ENCODE results near the gene TGFBI.

The TGFBI gene

DNA sequence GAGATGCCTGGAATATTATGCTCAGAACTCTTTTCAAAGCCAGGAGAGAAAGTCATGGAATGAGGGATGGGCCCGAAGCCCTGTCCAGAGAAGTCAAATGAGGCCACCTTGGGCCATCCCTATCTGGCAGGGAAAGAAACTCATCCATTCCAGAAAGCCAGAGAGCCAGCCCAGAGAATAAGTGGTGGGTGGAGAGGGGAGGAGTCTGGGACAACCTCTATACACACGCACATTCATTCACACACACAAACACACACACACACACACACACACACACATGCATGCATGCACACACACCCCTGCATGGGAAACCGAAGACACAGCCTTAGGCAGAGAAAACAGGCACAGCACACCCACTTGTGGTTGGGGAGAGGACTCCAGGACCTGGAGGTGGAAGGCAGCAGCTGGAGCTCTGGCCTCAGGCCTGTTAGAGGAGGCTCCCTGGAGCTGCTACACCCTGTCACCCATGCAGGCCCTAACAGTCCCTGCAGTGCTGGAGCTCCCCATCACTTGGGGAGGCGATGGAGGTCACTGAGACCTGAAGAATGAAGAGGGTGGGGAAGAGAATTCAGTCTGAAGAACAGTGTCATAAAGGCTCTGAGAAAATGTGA lies 38.0 kb downstream of the TGFBI start:
- DNase-seq, result no peak

DNA sequence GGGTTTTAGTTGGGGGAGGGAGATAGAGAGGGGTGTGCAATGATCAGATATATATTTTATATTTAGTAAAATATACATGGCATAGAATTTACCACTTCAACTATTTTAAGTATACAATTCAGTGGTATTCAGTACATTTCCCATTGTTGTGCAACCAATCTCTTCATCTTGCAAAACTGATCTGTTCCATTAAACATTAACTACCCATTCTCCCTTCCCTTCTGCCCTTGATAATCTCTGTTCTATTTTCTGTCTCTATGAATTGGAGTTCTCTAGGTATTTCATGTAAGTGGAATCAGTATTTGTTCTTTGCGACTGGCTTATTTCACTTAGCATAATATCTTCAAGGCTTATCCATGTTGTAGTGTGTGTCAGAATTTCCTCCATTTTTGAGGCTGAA lies 38.6 kb downstream of the TGFBI start:
- no peak for DNase-seq

DNA sequence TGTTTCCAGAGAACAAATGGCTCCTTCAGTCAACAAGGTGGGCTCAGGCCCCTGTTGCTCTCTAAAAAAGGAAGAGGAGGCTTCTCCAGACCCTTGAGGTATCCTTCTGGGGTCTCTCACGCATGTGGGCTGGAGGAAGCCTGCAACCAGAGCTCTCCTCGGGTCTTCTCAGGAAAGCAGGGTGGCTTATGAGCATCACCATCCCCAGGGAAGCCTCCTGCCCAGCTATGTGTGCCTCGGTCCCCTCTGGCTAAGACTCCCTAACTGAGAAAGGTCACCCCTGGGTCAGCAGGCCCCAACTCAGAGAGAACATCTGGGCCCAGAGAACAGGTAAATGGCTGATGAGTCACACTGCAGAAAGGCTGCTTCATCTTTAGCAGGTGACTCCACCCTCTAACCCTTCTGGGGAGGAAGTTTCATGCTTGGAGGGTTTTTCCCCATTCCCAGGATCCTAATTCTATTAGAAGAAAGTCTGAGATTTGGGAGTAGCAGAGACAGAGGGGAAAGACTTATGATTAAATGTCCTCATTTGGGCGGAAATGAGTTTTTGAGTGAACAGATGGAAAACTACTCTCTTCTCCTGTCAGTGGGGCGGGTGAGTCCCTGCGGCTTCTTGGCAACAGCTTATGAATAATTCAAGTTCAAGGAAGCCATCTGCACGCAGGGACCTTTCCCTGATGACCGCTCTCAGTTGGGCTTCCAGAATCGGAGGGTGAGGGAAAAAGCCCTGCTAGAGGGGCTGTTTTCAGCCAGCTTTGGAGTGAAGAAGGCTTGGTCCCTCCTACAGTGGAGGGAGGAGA lies 41.9 kb downstream of the TGFBI start:
- no peak for DNase-seq

DNA sequence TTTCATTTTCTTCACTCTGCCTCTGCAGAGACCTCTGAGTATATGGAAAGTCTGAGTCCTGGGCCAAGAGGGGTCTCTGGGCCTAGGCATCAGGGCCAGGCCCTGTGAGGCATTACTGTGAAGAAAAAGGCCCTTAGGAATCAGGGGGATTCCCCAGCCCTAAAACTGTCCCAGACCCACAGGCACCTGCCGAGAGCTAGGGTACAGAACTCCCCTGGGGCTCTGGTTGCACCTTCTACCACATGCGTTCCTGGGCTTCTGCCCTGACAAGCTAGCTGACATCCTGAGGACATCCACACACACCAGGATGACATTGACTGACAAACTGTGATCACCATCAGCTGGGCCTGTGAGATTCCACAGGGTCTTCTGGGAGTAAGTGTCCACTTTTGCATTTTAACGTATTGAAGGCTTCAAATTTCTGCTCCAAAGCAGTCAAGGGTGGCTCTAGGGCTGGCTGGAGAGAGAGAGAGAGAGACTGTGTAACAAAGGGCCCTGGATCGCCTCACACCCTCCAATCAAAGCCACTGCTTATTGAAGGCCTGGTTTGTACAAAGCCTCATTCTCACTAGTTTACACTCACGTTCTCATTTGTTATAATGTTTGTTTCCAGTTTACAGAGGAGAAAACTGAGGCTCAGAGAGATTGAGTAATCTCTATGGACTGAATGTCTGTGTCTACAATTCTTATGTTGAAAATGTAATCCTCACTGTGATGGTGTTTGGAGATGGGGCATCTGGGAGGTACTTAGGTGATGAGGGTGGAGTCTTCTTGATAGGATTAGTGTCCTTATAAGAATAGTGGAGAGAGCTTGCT lies 45.1 kb downstream of the TGFBI start:
- no peak for DNase-seq

DNA sequence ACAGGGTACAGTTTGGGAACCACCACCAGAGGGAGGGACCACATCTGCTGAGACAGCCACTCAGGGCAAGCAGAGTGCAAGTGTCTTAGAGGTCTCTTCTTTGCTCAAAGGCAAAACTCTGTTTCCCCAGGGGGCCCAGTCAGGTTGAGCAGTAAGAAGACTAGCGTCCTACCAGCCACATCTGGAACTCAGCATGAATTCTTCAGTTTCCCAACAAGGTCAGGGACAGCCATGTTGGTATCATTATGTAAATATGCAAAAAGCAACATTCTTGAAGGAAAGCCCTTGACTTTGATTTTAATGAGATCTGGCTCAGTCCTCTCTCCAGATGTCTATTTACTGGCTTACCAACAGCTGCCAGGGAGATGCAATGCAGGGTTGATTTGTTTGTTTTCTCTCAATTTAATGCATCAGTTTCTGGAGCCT lies 46.7 kb downstream of the TGFBI start:
- no peak for DNase-seq

DNA sequence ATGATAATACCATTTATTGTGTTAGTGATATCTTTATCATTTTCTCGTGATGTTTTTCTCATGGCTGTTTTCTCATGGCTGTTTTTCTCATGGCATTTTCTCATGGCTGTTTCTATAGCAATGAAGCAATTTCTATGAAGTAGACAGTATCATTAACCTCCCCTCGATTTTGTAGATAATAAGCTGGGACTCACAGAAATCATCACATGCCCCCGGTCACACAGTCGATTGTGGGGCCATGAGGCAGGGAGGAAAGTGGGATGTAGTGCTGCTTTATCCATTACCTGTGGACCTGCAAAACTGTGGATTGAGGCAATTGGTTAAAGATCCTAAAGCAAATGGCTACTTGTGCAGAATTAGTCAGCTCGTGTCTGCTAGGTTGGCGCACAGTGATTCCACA lies 47.3 kb downstream of the TGFBI start:
- no peak for DNase-seq

DNA sequence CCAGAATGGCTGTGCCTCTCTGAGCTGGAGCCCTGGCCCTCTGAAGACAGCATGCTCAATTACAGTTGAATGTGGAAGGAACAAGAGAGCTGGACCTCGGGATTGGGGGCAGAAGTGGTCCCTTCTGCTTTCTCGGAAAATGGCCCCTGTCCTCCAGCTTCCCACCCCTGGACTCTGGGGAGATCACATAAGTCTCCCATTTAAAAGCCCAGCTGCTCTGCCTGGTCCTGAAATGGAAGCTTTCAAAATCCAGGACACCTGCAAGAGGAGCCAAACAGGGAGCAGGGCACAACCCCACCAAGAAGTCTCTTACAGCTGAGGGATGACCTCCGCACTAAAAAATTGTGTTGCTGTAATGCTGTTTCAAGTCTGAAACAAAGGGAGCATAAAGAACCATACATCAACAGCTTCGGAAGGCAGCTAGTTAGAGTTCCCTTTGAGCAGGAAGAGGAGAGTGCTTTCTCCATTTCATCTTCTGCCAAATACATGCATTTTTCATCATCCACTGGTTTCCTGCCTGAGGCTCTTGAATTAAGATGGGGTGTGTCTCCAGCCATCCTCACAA lies 48.2 kb downstream of the TGFBI start:
- DNase-seq, result no peak

DNA sequence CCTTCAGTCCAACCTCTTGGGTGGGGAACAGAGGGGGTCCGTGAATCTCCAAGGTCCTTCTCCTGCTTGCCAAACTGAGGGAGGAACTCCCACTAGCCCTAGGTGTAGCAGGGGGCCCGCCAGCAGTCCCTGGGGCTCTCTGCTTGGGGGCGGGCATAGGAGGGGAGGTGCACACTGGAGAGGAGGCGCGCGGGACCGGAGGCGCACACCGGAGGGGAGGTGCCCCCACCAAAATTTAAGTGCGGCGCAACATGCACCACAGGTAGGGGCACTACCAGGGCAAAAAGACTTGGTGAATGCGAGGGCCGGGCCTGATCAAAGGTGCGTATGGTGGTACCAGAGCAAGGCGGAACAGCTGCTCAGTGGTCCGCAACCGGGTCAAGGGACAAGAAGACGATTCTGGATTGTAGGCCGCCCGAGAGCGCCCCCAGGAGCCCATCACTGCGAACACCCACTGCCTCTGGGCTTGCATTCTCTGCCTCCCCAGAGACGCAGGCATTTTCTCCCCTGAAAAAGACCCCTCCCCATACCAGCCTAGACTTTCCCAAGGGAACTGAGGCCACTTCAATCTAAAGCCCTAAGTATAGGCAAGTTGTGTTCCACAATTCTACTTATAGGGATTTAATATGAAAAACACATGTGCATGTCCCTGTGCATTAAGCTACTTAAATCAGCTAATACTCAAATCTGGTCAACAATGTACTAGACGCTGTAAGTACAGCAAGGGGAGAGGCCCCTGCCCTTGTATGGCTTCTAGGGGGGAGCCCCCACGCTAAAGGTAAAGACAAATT lies 50.6 kb downstream of the TGFBI start:
- DNase-seq, result no peak

DNA sequence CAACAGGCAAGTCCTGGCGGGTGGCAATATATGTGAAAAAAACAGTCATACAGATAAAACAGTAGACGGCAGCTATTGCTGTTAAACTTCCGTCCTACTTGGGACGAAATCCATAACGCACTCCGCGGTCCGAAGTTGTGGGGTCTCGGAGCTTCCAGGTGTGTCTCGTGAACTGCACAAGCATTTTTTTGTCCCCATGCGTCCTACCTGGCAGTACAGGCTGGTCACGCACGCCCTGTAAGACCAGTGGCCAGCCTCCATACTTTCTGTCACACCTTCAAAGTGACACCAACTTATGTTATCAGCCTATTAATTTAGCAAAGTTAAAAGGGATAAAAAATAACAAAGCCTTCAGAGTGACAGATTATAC lies 51.3 kb downstream of the TGFBI start:
- no peak for DNase-seq

DNA sequence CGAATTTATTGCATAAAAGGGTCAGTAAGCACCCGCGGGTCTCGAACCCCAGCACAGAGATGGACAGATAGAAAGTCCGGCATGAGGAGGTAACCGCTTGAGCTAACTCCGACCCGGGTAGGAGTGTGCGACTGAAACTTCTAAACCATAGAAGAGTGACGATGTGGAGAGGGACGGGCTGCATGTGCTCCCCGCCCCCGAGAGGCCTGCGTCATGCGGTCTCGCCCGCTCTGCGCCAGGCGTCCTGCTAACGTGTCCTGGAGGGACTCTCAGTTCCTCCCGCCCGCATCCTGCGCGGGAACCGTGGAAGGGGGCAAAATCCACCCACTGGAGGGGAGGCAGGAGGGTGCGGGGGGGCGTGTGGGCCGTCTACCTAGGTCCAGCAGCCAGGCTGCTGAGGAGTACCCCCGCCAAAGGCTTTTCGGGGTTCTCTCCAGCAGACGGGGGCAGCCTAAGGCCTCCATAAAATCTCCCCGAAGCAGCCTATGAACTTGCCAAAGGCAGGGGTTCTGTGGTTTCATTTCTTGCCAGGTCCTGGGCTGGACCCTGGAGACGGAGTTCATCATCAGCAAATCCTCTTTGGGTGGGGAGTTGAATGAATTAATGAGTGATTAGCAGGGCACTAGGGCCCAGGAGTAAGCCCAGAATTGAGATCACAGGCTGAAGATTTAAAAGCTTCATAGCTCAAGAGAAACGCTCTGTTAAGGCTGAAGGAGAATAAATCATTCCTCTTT lies 51.9 kb downstream of the TGFBI start:
- DNase-seq, result no peak

DNA sequence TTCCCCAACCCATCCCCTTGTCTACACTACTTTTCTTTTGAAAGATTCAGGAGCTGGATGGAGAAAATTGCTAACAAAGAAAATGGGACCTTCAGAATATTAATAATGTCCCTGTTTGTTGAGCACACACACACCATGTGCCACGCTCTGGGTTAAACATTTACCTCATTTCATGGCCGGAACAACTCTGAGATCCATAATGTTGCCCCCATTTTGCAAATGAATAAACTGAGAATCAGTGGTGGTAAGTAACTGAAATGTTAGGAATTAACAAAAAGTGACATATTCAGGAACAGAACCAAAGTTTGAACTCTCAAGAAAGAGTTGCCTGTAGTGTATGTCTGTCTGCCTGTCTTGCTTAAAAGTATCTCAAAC lies 52.4 kb downstream of the TGFBI start:
- DNase-seq, result no peak

DNA sequence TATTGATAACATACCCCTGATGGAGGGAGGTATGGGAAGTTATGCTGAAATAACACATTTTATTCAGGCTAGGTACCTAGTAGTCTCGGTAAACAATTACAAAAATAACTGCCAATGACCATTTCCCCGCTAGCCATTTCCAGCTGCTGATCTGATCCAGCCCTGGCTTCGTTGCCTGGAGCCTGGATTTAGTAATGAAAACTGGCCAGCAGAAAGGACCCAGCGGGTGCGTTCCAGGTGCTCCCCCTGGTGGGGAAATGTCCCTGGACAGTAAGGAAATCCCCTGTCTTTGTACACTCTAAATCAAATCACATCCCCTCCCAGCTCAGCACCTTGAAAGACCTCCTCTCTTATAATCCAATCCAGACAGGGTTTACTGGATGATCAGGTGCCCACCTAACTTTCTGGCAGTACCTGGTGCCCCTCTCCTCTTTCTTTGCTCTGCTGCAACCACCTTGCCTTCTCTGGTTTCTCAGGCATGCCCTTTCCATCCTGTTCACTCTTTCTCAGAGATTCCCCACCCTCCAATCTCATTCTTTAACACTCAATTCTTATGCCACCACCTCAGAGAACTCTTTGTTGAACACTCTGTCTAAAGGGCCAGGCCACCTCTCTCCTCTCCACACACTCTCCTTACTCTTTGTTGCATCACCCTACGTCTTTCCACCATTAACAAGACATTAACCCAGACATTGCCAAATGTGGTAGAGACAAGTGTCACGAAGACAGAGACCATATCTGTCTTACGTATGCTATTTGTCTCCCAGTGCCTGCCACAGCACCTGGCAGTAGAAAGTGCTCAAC lies 53.8 kb downstream of the TGFBI start:
- DNase-seq, result peak; percentile 21

DNA sequence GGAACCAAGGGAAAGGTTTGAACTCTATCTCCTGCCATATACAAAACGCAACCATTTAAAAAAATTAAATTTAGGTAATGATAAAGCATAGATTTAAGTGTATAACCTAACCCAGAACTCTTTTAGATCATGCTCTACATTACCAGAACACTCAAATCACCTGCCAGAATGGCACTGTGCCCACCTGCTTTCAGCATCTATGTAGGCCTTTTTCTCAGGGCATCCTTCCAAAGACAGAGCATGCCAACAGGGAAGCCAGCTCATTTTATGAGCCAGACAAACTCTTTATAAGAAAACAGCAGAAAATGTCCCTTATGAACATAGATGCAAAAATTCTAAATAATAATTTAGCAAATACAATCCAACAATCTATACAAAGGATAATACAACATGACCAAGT lies 55.9 kb downstream of the TGFBI start:
- peak; percentile 13 for DNase-seq

DNA sequence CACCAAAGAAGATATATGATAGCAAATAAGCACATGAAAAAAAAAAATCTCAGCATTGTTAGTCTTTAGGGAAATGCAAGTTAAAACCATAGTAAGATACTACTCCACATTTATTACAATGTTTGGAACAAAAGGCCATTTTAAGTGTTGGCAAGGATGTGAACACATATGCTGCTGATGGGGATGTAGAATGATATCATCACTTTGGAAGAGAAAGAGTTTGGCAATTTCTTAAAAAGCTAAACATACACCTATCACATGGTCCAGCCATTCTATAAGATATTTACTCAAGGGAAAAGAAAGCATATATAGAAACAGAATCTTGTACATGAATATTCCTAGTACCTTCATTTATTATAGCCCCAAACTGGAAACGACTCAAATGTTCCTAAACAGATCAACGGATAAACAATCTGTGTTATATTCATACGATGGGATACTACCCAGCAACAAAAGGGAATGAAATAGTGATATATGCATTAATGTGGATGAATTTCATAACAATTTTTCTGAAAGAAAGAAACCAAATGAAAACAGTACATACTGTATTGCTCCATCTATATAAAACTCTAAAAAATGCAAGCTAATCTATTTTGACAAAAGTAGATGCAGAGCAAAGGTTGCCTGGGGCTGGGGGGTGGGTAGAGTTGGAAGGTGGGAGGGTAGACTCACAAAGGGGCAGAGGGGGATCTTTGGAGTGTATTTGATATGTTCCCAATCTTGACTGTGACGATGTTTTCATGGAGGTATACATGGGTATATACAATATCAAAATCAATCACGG lies 58.2 kb downstream of the TGFBI start:
- no peak for DNase-seq

DNA sequence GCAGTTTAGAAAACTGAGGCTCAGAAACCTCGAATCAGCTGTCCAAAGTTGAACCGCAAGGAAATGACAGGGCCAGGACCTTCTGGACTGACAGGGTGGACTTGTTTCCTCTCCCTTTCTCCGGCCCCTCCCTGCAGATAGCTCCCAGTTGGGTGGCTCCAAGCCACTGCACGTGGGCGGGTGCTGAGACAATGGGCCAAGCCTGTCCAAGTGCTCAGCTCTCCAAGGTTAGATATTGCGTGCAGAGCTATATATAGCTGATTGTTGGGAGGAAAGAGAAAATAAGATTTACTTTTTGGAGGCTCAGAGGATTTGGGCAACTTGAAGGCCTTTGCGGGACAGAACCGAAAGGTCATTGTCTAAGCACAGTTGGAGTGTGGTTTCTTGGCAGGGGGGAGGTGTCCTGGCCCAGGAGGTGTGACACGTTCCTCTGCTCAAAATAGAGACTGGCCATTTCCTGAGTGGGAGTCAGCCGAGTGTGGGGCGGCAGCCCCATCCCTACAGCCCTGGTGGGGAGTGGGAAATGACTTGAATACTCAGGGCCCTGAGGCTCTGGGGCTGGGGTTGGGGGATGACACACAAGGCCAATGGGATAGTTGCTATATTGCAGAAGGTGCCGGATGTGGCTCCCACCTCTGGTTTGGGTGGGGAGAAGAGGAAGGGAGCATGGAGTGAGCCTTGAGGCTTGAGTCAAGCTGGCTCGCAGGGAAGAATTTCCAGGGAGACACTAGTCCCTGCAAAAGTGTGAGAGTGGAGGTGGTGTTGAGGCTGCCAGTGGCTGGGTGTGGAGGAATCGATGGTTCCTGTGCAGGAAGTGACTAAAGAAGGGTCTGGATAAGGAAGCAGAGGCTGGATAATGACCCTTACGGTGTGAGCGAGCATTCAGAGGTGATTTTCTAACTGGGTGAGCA lies 59.4 kb downstream of the TGFBI start:
- DNase-seq, result no peak

DNA sequence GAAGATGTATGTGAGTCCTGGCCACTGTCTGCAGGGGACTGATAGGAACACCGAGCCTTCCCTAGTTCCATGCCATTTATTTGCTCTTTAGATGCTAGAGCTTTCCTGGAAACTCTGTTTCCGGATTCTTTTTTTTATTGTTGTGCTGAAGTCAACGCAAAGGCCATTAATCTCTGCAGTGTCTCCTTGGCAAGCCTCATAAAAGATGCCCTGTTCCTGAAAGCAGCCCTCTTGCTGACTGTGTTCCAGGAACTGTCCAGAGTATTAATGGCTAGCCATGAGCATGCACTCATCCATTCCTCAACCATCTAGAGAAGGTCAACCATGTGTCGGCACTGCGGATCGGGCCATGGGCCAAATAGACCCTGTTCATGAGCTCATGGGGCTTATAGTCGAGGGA lies 61.0 kb downstream of the TGFBI start:
- no peak for DNase-seq

DNA sequence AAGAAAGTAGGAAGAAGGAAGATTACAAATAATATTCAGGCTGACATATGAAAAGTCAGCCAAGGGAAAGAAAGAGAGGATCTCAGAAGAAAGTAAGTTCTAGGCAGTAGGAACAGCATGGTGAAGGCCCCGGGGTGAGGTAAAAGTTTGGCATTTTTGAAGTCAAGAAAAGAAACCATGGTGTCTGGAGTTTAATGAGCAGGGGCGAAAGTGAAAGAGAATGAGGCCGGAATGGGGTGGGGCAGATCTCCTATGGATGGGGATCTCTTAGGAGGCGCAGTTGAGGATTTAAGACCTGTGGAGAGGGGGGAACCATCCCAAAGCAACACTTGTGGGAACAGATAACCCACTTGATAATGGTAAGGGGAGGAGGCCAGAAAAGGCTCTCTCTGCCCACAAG lies 61.5 kb downstream of the TGFBI start:
- no peak for DNase-seq

DNA sequence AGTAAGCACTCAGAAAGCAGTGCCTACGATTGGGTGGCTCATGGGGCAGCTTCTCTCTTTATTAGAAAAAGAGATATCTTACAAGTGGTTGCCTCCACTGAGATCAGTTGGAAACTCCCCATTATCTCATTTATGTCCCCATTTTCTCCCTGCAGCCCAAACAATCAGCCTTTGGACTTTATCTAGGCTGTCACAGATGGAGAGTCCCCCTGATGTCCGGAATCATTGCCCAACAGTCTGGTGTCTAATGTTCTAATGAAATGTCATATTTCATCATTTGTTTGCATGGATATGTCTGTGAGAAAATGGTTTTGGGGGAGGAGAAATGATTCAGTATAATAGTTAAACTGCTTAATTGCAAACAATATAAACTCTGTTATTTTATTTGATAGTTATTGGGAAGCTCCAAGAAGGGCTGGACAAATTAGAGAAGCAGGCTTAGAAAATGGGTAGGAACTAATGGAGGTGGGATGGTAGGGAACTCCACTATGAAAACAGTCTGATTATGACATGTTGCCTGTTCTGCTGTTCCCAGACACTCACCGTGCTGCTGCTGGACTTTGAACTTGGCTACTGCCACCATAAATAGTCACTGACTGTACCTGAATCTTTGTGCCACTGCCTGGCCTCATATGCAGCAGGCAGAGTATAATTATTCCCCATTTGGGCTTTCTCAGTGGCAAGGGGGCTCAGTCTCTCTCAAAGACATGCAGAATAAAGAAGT lies 65.6 kb downstream of the TGFBI start:
- no peak for DNase-seq

Data from NCI-H1092 treated with DMSO at 0.1 percent for 48 hours (cell line).